Cardiac ventricle fibroblast (primary cell): ENCODE results near the gene XG. TPM values are rescaled to one million over a fixed set of nuclear protein-coding genes. Genes with fewer than 3 reads are reported as not detected.

Experiments used
- total RNA-seq: library from RNA; depleted of rRNA; stranded (reverse); fragments of >200 nt; gene quantifications from 2 replicates; pipeline ENCODE4 v1.2.3, GENCODE V29; 2015

The XG gene, protein sequence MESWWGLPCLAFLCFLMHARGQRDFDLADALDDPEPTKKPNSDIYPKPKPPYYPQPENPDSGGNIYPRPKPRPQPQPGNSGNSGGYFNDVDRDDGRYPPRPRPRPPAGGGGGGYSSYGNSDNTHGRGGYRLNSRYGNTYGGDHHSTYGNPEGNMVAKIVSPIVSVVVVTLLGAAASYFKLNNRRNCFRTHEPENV
- total RNA-seq = 0.73 and 3.2 TPM in 2 replicates

GRCh38 chrX:2751874-2752300, at the start of gene XG:
Gene XG (plus strand): TSS chrX:2752040. CDS start chrX:2752275, 235 bp downstream.

GRCh38 chrX:2828344-2828958, 76.6 kb downstream of the XG start, which contains the start of gene GYG2:
Gene GYG2 (plus strand): TSS chrX:2828930. CDS start chrX:2830189, 1,259 bp downstream.

Other genes with a start within 250 kb of the XG start
- 494 and 509 TPM in 2 replicates for gene CD99, start 60.7 kb upstream of the XG start, total RNA-seq
- gene GYG2, start 76.9 kb downstream of the XG start, total RNA-seq = 2.1 and 2.5 TPM in 2 replicates
- gene ARSD, start 177.3 kb downstream of the XG start, total RNA-seq = 13.2 and 17.7 TPM in 2 replicates